ENCODE measurements around the gene RTL1.

The RTL1 gene

GRCh38 chr14:100903672-100904185 lies at the start of gene RTL1:
TSS of gene RTL1 (minus strand) at chr14:100903722. CDS start at chr14:100884788, 18,934 bp downstream.
- DNase-seq (ENCODE audit: low read depth, low spot score), result no peak

- DNase-seq (ENCODE audit: low read depth, low spot score), result no peak
Measured at GRCh38 chr14:100950024-100950423, 46.5 kb upstream of the RTL1 start.

GRCh38 chr14:100944052-100944451 lies 40.5 kb upstream of the RTL1 start:
- DNase-seq (ENCODE audit: low read depth, low spot score), result no peak

GRCh38 chr14:100930270-100930669 lies 26.7 kb upstream of the RTL1 start:
- no peak for DNase-seq (ENCODE audit: low read depth, low spot score)

GRCh38 chr14:100915560-100915959 lies 12.0 kb upstream of the RTL1 start:
- DNase-seq (ENCODE audit: low read depth, low spot score), result no peak

GRCh38 chr14:100914597-100915021 lies 11.1 kb upstream of the RTL1 start:
- no peak for DNase-seq (ENCODE audit: low read depth, low spot score)

- DNase-seq (ENCODE audit: low read depth, low spot score), result no peak
Measured at GRCh38 chr14:100911665-100912316, 8.3 kb upstream of the RTL1 start.

- no peak for DNase-seq (ENCODE audit: low read depth, low spot score)
Measured at GRCh38 chr14:100910888-100911664, 7.6 kb upstream of the RTL1 start.

- DNase-seq (ENCODE audit: low read depth, low spot score), result no peak
Measured at GRCh38 chr14:100909439-100909838, 5.9 kb upstream of the RTL1 start.

- DNase-seq (ENCODE audit: low read depth, low spot score), result no peak
Measured at GRCh38 chr14:100907240-100907639, 3.7 kb upstream of the RTL1 start.

- DNase-seq (ENCODE audit: low read depth, low spot score), result no peak
Measured at GRCh38 chr14:100906420-100906819, 2.9 kb upstream of the RTL1 start.

GRCh38 chr14:100905166-100905565 lies 1.6 kb upstream of the RTL1 start:
- no peak for DNase-seq (ENCODE audit: low read depth, low spot score)

- no peak for DNase-seq (ENCODE audit: low read depth, low spot score)
Measured at GRCh38 chr14:100904307-100905087, 975 bp upstream of the RTL1 start.

- no peak for DNase-seq (ENCODE audit: low read depth, low spot score)
Measured at GRCh38 chr14:100903134-100903468, 421 bp downstream of the RTL1 start.

GRCh38 chr14:100902295-100903133 lies 1.0 kb downstream of the RTL1 start:
- no peak for DNase-seq (ENCODE audit: low read depth, low spot score)

- DNase-seq (ENCODE audit: low read depth, low spot score), result no peak
Measured at GRCh38 chr14:100901391-100902183, 1.9 kb downstream of the RTL1 start.

- no peak for DNase-seq (ENCODE audit: low read depth, low spot score)
Measured at GRCh38 chr14:100900837-100901390, 2.6 kb downstream of the RTL1 start.

- no peak for DNase-seq (ENCODE audit: low read depth, low spot score)
Measured at GRCh38 chr14:100899884-100900771, 3.4 kb downstream of the RTL1 start.
